Stomach (tissue), 9 donors: ENCODE data around the gene GLT8D2. TPM values are rescaled to one million over a fixed set of nuclear protein-coding genes. Genes with fewer than 3 reads are reported as not detected.

Experiments
- DNase-seq, 2 donors: peaks; one replicate each; pipeline versions ENCODE4 v3.0.0 to v3.0.0-alpha.2; 2013 to 2019
- H3K27ac ChIP-seq, 5 donors: fragments of 200-600 bp in 4 of 5; sonication (generic) in 4 of 5; one replicate each; pipeline ENCODE4 v1.5.1; 2013 to 2019; ENCODE audit warnings: mild to moderate bottlenecking in 1 of 5, moderate library complexity in 1 of 5
- H3K27me3 ChIP-seq, 3 donors: fragments of 200-600 bp; sonication (generic); one replicate each; pipeline ENCODE4 v1.5.1; 2017 to 2019; ENCODE audit warnings: mixed run types in 1 of 3
- H3K36me3 ChIP-seq, 4 donors: fragments of 200-600 bp; sonication (generic); 1 replicate in 3 of 4; 2 replicates in 1 of 4; pipeline ENCODE4 v1.5.1; 2016 to 2019
- H3K4me1 ChIP-seq, 4 donors: fragments of 200-600 bp; sonication (generic); one replicate each; pipeline ENCODE4 v1.5.1; 2016 to 2019
- H3K4me3 ChIP-seq, 4 donors: fragments of 200-600 bp; sonication (generic) in 3 of 4; one replicate each; pipeline ENCODE4 v1.5.1; 2016 to 2019; ENCODE audit warnings: mild to moderate bottlenecking in 1 of 4
- H3K9me3 ChIP-seq, 4 donors: fragments of 200-600 bp; sonication (generic); one replicate each; pipeline ENCODE4 v1.5.1; 2016 to 2019
- EP300 ChIP-seq: sonication (generic); formaldehyde crosslinking; IDR thresholded peaks from one replicate; pipeline ENCODE4 v1.6.1; 2017; ENCODE audit warnings: antibody characterized with exemption
- POLR2A ChIP-seq, 4 donors: fragments of 450-650 bp; IDR thresholded peaks; one replicate each; pipeline ENCODE4 v1.6.1; 2016; ENCODE audit warnings: antibody characterized with exemption in 4 of 4, control low read depth in 2 of 4, mild to moderate bottlenecking in 1 of 4, moderate library complexity in 1 of 4
- POLR2AphosphoS5 ChIP-seq, 3 donors: sonication (generic); formaldehyde crosslinking; IDR thresholded peaks; one replicate each; pipeline ENCODE4 v1.6.1; 2016; ENCODE audit warnings: antibody characterized with exemption in 3 of 3
- WGBS, 5 donors: extraction: QIAGEN DNeasy Blood & Tissue Kit in 3 of 5; methylation state at CpG; one replicate each; pipeline versions ENCODE4 v1.1.5 to v1.1.7; 2013 to 2018; 5-methylcytosine and 5-hydroxymethylcytosine counted together
- intact Hi-C: fragments of 100-400 bp; cut with DNase I; formaldehyde crosslinking; loops from one replicate; pipeline ENCODE4 v1.15.1; 2023; ENCODE audit warnings: low total_unique reads
- polyA plus RNA-seq, 3 donors: library from polyadenylated mRNA; stranded (reverse); fragments of 200-250 nt; gene quantifications; one replicate each; pipeline ENCODE4 v1.2.3, GENCODE V29; 2013
- total RNA-seq, 5 donors: library from RNA; depleted of rRNA; stranded (reverse); fragments of >200 nt; gene quantifications; one replicate each; pipeline versions ENCODE4 v1.1.0 to v1.2.3, GENCODE V29; 2014 to 2016
- TF ChIP-seq, protein P1 (sequence below), 7 experiments: fragments of 450-650 bp in 4 of 7; fragments of 200-600 bp in 3 of 7; sonication (generic) in 3 of 7; IDR thresholded peaks; one replicate each; pipeline ENCODE4 v1.5.1; 2016 to 2019; ENCODE audit warnings: antibody characterized with exemption in 7 of 7, control low read depth in 2 of 7, mild to moderate bottlenecking in 1 of 7
- donor health status: healthy with polysubstance abuse.
- donor health status: Bipolar disorder and iron deficiency.
- donor health status: healthy.

Gene GLT8D2
- total and polyA plus RNA-seq, 8 donors = 3.0 to 27.5 (median 7.5) TPM

DNA sequence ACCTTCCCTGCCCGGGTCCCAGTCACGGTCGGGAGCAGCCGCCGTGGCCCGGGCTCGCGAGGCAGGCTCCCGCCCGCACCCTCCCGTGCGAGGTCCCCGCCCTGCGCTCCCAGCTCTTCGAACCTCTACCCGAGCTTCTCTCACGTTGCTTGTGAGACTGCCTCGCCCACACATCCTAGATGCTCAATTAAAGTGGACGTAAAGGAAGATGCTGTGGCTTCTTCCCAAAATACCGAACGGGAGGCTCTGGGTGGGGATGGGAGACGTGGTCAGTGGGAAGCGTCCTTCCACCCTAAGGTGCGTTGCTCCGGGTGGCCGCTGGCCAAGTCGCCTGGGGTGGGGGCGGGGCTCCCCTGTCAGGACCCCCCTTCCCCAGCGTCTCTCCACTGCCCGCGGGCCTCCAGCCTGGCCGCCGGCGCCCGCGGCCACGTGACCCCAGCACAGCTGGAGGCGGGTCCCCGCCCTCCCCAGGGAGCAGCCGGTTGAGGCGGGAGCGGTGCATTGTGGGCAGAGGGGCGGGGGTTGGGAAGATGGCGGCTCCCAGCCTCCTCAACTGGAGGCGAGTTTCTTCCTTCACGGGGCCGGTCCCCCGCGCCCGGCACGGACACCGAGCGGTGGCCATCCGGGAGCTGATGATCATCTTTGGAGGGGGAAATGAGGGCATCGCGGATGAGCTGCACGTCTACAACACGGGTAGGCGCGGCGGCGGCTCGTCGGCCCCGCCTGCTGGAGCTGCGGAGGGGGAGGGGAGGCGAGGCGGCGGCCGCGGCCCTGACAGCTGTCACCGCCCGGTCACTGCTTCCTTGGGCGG lies 14.2 kb upstream of the GLT8D2 start, which contains the start of gene HCFC2:
TSS of gene HCFC2 (plus strand) at position 501 of the 811 bp plus-strand sequence. CDS start at position 531, 30 bp downstream.
- no peaks in the 10 kb centered on the region for H3K9me3 ChIP-seq
- peak within 1 kb of the TSS; percentile 87 to 99 (median 96) for H3K4me3 ChIP-seq
- H3K27me3 ChIP-seq = peaks cover 0 to 5% (median 0%) of the 10 kb centered on the region in 3 donors
- peaks cover 0 to 28% (median 20%) of the 10 kb centered on the region in 4 donors for H3K36me3 ChIP-seq
- H3K4me1 ChIP-seq = peaks cover 15 to 51% (median 38%) of the 10 kb centered on the region in 4 donors
- WGBS, 5 donors = 0 to 1% (median 0%) methylated on average over 26 to 74 of the region's 74 CpGs
- H3K27ac ChIP-seq = peak within 1 kb of the TSS; percentile 89 to 94 (median 90)
- peak; percentile 91 to 97 for DNase-seq
- TF ChIP-seq, protein P1, sequence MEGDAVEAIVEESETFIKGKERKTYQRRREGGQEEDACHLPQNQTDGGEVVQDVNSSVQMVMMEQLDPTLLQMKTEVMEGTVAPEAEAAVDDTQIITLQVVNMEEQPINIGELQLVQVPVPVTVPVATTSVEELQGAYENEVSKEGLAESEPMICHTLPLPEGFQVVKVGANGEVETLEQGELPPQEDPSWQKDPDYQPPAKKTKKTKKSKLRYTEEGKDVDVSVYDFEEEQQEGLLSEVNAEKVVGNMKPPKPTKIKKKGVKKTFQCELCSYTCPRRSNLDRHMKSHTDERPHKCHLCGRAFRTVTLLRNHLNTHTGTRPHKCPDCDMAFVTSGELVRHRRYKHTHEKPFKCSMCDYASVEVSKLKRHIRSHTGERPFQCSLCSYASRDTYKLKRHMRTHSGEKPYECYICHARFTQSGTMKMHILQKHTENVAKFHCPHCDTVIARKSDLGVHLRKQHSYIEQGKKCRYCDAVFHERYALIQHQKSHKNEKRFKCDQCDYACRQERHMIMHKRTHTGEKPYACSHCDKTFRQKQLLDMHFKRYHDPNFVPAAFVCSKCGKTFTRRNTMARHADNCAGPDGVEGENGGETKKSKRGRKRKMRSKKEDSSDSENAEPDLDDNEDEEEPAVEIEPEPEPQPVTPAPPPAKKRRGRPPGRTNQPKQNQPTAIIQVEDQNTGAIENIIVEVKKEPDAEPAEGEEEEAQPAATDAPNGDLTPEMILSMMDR (IDR thresholded peaks at IDR 0.05) = no peak
- TF ChIP-seq POLR2A (IDR thresholded peaks at IDR 0.05) (no peak), EP300 (no peak), POLR2AphosphoS5 (IDR thresholded peaks at IDR 0.05) (peak; percentile 56 to 87 (median 83))
- intact Hi-C loops = no loop called here

DNA sequence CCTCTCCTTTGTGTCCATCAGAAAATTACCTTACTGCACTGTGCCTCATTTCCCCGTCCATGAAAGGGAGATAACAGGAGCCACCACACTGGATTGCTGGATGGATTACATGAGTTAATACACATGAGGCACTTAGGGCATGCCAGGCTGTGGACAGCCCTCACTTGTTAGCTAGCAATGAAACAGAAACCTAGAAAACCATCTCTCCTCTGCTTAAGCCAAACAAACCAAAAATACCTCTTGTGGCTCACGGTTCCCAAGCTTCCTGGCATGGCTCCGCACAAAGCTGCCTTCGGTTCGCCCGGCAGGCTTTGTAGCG lies 13.7 kb upstream of the GLT8D2 start:
- intact Hi-C loops = no loop called here
- 0 to 2% (median 0%) methylated on average over 7 of the region's 7 CpGs for WGBS, 5 donors
- peaks cover 0 to 5% (median 0%) of the 10 kb centered on the region in 3 donors for H3K27me3 ChIP-seq
- peak overlapping the region; percentile 87 to 99 (median 96) for H3K4me3 ChIP-seq
- peaks cover 0 to 22% (median 15%) of the 10 kb centered on the region in 4 donors for H3K36me3 ChIP-seq
- TF ChIP-seq, protein P1 (IDR thresholded peaks at IDR 0.05) = no peak
- no peaks in the 10 kb centered on the region for H3K9me3 ChIP-seq
- no peak for DNase-seq
- peaks cover 15 to 45% (median 35%) of the 10 kb centered on the region in 4 donors for H3K4me1 ChIP-seq
- H3K27ac ChIP-seq = peak overlapping the region; percentile 89 to 94 (median 90)

DNA sequence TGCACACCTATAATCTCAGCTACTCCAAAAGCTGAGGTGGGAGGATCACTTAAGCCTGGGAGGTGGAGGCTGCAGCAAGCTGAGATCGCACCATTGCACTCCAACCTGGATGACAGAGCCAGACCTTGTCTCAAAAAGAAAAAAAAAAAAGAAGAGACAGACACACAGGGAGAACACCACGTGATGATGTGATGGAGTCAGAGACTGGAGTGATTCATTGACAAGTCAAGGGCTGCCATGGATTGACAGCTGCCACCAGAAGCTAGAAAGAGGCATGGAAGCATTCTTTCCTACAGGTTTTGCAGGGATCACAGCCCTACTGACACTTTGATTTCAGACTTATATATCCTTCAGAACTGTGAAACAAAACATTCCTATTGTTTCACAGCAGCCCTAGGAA lies 10.8 kb upstream of the GLT8D2 start:
- Histone ChIP-seq H3K27ac (no peak overlapping the region), H3K4me3 (no peak overlapping the region), H3K36me3 (no peaks in the 10 kb centered on the region), H3K9me3 (no peaks in the 10 kb centered on the region), H3K27me3 (peaks cover 0 to 5% (median 0%) of the 10 kb centered on the region in 3 donors), H3K4me1 (peaks cover 16 to 27% (median 24%) of the 10 kb centered on the region in 4 donors)
- intact Hi-C loops = no loop called here
- no peak for DNase-seq
- 48 to 64% (median 53%) methylated on average over 2 of the region's 2 CpGs for WGBS, 5 donors
- TF ChIP-seq, protein P1 (IDR thresholded peaks at IDR 0.05) = no peak
- TF ChIP-seq EP300 (no peak), POLR2A (IDR thresholded peaks at IDR 0.05) (no peak), POLR2AphosphoS5 (IDR thresholded peaks at IDR 0.05) (no peak)

- Histone ChIP-seq H3K4me1 (peaks cover 17 to 25% (median 20%) of the 10 kb centered on the region in 4 donors), H3K9me3 (no peaks in the 10 kb centered on the region), H3K4me3 (no peak overlapping the region), H3K36me3 (no peaks in the 10 kb centered on the region), H3K27me3 (peaks cover 0 to 5% (median 0%) of the 10 kb centered on the region in 3 donors), H3K27ac (no peak overlapping the region)
- intact Hi-C loops = no loop called here
- DNase-seq = no peak
- TF ChIP-seq EP300 (no peak), POLR2A (IDR thresholded peaks at IDR 0.05) (no peak), POLR2AphosphoS5 (IDR thresholded peaks at IDR 0.05) (no peak)
- TF ChIP-seq, protein P1 (IDR thresholded peaks at IDR 0.05) = no peak
- WGBS, 5 donors = 56 to 71% (median 67%) methylated on average over 2 of the region's 2 CpGs
Observed at GRCh38 chr12:104059963-104060362, 10.0 kb upstream of the GLT8D2 start.
